SW 1271 (cell line): ENCODE measurements around the gene EMID1.
"Not testable (repeated sequence)": the region's sequence is repeated elsewhere in the genome, so short reads cannot be mapped to it uniquely, and the experiment has no call there.

ENCODE experiments used
- DNase-seq, 2 experiments: peaks; one replicate each; lab custom pipeline; 2025; lab: John Stamatoyannopoulos, UW

EMID1 gene

DNA sequence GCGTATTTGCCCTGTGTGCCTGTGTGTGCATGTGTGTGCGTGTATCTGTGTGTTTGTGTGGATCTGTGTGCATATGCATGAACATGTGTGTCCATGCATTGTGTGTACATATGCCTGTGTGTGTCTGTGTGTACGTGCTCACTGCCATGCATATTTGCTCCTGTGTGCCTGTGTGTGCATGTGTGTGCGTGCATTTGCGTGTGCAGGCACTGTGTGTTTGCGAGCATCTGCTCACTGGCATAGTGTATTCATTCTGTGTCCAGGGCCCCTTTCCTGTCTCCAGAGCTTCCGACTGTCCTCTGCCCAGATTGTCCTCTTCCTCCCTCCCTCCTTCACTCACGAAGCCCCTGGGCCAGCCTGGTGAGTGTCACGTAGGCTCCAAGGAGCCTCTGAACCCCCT is 5.8 kb downstream of the EMID1 start:
- no peak for DNase-seq

DNA sequence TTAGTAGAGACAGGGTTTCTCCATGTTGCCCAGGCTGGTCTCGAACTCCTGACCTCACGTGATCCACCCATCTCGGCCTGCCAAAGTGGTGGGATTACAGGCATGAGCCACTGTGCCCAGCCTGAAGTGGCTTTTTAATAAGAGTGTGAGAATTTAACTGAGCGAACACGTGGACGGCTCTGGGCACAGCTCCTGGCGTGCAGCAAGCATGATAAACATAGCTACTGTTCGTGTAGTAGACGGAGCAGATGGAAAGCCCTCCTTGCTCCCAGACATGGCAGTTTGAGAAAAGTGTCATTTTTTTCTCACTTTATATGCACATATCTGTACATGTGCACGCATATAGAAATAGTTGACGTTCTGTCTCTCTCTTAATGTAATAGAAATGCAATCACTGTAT is 7.0 kb downstream of the EMID1 start:
- DNase-seq: no peak

- DNase-seq: no peak
Observed at GRCh38 chr22:29213493-29213892, 7.8 kb downstream of the EMID1 start.

- no peak for DNase-seq
Observed at GRCh38 chr22:29214232-29214631, 8.5 kb downstream of the EMID1 start.

- no peak for DNase-seq
Observed at GRCh38 chr22:29215012-29215860, 9.5 kb downstream of the EMID1 start.

DNA sequence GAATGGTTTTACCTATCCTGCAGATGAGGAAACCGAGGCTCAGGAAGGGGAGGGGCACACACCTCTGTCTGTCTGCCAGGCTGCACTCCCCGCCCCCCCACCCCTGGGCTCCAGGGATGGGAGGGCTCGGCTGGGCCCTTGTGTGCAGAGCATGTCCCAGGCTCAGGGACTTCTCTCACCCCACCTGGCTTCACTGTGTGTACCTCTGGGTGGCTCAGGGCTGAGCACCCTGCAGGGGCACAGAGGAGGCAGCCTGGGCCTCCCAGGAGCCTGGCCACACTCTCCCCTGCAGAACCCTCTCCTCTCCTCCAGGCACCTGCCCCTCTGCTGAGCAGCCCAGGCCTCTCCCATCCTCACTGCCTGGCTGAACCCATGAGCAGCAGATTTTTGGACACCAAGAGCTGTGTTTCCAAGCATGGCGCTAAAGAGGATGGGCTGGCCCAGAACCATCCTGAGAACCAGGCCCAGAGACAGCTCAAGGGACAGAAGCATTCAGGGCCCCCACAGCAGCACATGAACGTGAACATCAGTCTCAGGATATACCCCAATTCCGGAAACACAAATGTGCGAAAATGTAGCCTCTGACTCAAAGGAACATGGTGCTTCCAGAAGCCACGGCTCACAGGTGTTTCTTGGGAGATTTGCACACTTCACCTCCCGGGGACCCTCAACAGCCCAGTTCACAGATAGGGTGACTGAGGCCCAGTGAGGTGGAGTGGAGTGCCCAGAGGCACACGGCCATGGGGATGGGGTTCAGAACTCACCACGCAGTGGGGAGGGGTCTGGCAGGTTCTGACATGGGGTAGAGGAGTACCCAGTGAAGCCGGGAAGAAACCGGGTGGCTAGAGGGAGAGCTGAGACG is 10.5 kb downstream of the EMID1 start:
- no peak for DNase-seq

GRCh38 chr22:29216873-29217666 is 11.4 kb downstream of the EMID1 start:
- no peak for DNase-seq

- DNase-seq: no peak
Observed at GRCh38 chr22:29217827-29218757, 12.4 kb downstream of the EMID1 start.

DNA sequence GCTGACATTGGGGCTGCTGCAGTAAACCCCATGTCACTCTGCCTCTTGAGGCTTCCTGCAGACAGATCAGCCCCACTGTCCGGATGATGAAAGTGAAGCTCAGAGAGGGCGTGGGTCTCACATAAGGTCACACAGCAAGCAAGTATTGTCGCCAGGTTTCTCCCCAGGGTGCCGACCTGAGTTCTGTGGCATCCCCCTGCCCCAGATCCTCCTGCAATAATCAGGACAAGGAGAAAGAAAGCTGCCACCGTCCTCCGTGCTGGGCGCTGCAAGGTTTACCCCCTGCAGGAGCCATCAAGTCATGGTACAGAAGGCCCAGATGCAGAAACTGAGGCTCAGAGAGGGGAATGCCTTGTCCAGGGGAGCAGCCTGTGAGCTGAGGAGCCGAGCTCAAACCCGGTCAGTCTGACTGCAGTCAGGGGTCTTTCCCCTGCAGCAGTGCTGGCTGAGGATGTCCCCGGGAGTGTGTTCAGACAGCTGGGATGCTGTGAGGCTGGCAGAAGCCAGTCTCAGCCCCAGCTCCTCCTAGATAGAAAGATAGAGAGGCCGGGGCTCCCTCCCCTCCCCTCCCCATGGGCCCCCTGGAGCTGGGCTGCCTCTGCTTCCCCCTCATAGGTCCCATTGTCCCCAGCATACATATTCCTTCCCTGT is 13.2 kb downstream of the EMID1 start:
- DNase-seq: no peak

GRCh38 chr22:29219409-29219782 is 13.7 kb downstream of the EMID1 start:
- not testable (repeated sequence) for DNase-seq

GRCh38 chr22:29219881-29220670 is 14.4 kb downstream of the EMID1 start:
- DNase-seq: no peak

DNA sequence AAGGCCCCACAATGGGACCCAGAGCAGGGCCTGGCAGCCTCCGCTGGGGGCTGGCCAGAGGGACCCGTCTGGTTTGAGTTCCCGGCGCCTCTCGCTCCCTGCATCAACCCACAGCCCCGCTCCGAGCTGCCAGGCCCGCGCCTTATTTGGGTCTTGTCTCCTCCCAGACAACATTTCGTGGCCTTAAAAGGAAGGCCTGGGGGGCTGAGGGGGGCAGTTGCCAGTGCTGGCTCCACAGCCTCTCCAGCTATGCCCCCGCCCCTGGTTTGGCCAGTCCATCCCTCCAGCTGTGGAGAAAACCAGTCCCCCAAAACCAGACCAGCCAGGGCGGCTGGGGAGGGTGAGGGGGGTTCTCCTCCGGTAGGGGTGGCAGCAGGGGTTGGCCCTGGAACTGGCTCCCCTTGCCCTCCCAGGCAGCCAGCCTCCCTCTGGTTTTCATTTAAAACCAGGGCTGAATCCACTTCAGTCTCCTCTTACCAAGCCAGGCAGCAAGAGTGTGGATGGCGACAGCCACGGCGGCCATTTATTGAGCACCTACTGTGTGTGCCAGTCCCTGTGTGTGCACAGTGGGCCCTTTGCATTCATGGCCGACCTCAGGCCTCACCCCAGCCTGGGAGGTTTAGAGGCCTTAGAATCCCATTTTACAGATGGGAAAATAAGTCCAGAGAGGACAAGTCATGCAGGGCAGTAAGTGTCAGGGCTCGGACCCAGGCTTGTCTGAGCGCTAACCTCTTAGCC is 18.6 kb downstream of the EMID1 start:
- no peak for DNase-seq

GRCh38 chr22:29224859-29225410 is 19.2 kb downstream of the EMID1 start:
- DNase-seq: no peak

DNA sequence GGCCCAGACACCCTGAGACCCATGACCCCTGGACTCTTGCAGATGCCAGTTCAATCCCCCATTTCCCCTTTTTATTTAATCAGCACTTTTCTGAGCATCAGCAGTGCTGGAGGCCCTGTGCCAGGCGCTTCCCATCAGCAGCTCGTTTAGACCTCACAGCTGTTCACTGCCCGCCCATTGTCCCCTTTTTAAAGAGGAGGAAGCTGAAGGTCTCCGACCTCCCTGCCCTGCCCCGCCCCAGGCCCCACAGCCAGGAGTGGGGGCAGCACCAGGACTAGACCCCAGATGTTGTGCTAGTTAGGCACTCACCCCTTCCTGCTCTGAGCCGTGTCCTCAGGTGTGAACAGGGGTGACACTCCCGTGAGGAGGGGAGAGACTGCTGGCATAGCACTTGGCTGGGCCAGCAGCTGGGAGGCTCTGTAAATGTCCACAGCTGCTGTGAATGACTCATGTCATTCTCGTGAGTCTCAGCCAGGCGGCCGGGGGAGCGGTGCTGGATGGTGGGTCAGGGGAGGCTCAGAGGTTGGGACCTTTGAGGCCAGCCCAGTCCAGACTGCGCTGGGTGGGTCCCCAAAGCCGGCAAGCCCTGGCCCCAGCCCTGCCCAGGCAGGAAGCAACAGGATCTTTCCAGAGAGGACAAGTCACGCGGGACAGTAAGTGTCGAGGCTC is 19.9 kb downstream of the EMID1 start:
- DNase-seq: no peak

GRCh38 chr22:29226351-29226981 is 20.8 kb downstream of the EMID1 start:
- DNase-seq: no peak

- no peak for DNase-seq
Observed at GRCh38 chr22:29230972-29231875, 25.5 kb downstream of the EMID1 start.
